ENCODE measurements around the gene DCDC1. TPM values are rescaled to one million over a fixed set of nuclear protein-coding genes. Genes with fewer than 3 reads are reported as not detected.

DCDC1 gene
- total RNA-seq, 2 donors from 2014 or later = not detected

DNA sequence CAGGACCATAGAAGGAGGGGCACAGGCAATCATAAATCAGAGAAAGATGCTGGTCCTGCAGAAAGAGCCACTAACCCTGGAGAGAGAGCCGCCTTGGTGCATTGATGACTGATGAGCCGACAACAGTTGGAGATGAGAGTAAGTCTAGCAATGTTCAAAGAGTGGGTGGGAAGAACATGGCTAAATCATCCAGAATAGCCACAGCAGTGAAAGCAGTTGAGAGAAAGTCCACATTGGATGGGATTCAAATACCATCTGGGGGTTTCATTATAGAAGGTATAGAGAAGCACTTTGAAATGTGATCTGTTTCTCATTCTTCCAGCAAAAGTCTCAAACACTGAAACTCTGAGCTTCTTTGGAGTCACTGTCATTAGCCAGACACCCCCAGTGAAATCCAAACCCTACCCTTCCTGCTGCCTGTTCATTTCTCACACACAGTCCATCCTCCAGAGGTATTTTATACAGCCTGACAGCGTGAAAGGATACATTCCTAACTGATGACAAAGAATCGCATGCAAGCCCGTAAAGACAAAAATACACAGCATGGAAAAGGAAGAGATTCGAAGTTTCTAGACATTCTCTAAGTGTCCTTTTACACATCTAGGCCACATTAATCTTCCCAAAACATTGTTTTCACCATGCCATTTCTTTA lies 480.3 kb downstream of the DCDC1 start:
- Histone ChIP-seq H3K9ac (ENCODE audit: low read depth in 2 of 2, low read length in 2 of 2) (no peak overlapping the region), H3K9me3 (no peaks in the 10 kb centered on the region), H3K36me3 (no peaks in the 10 kb centered on the region), H3K27me3 (no peaks in the 10 kb centered on the region), H3K4me3 (no peak overlapping the region), H3K4me1 (no peaks in the 10 kb centered on the region), H3K27ac (no peak overlapping the region)
- TF ChIP-seq, protein P1, sequence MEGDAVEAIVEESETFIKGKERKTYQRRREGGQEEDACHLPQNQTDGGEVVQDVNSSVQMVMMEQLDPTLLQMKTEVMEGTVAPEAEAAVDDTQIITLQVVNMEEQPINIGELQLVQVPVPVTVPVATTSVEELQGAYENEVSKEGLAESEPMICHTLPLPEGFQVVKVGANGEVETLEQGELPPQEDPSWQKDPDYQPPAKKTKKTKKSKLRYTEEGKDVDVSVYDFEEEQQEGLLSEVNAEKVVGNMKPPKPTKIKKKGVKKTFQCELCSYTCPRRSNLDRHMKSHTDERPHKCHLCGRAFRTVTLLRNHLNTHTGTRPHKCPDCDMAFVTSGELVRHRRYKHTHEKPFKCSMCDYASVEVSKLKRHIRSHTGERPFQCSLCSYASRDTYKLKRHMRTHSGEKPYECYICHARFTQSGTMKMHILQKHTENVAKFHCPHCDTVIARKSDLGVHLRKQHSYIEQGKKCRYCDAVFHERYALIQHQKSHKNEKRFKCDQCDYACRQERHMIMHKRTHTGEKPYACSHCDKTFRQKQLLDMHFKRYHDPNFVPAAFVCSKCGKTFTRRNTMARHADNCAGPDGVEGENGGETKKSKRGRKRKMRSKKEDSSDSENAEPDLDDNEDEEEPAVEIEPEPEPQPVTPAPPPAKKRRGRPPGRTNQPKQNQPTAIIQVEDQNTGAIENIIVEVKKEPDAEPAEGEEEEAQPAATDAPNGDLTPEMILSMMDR (IDR thresholded peaks at IDR 0.05) = no peak
- intact Hi-C loops (cut with DNase I) = no loop called here
- no peak for DNase-seq

DNA sequence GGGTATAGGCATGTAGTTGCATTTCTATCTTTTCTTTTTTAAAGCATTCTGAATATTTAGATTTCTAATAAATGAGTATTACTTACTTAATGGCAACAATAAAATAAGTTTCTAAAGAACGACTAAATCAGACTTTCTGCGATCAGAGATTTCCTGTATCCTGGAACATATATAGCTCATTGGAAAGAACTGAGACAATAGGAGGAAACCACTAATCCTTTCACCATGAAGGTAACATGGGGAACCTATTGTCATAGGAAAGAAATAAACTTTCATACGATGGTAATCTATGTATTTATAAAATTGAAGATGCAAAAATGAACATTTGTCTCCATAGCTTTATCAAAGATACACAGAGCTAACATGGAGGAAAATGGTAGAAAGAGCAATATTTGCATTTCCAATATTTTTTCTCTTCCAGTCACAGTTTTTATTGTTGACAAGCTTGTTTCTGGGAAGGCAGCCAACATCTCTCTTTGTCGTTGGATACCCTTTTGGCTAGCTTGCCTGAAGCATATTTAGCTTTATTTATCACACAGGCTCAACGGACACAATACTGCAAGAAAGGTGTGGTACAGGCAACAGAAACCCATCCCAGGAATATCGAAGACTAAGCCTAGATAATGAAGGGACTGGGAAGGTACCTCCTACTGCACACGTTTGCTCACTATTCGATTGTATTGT lies 490.1 kb downstream of the DCDC1 start:
- Histone ChIP-seq H3K9ac (ENCODE audit: low read depth in 2 of 2, low read length in 2 of 2) (no peak overlapping the region), H3K4me3 (no peak overlapping the region), H3K36me3 (no peaks in the 10 kb centered on the region), H3K27ac (no peak overlapping the region), H3K27me3 (no peaks in the 10 kb centered on the region), H3K9me3 (no peaks in the 10 kb centered on the region), H3K4me1 (no peaks in the 10 kb centered on the region)
- DNase-seq = peak; percentile 20
- TF ChIP-seq, protein P1 (IDR thresholded peaks at IDR 0.05) = no peak
- intact Hi-C loops (cut with DNase I) = no loop called here

DNA sequence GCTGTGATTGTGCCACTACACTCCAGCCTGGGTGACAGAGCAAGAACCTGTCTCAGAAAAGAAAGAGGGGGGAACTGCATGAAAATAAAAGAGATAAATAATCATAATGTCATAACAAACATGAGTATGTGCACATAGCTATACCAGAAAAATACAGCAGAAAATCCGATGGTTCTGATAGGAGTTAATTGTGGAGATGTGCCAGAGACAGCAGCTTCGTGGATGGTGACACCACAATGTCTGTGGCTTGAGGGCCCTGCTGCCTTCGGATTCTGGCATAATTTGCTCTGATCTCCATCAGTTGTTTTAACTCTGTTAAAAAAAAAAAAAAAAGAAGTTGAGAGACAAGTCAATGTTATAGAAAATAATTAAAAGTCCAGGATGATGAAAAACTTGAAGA lies 491.1 kb downstream of the DCDC1 start:
- DNase-seq = no peak
- Histone ChIP-seq H3K4me3 (no peak overlapping the region), H3K9ac (ENCODE audit: low read depth in 2 of 2, low read length in 2 of 2) (no peak overlapping the region), H3K4me1 (no peaks in the 10 kb centered on the region), H3K27ac (no peak overlapping the region), H3K27me3 (no peaks in the 10 kb centered on the region), H3K36me3 (no peaks in the 10 kb centered on the region), H3K9me3 (no peaks in the 10 kb centered on the region)
- intact Hi-C loops (cut with DNase I) = no loop called here
- TF ChIP-seq, protein P1 (IDR thresholded peaks at IDR 0.05) = no peak

DNA sequence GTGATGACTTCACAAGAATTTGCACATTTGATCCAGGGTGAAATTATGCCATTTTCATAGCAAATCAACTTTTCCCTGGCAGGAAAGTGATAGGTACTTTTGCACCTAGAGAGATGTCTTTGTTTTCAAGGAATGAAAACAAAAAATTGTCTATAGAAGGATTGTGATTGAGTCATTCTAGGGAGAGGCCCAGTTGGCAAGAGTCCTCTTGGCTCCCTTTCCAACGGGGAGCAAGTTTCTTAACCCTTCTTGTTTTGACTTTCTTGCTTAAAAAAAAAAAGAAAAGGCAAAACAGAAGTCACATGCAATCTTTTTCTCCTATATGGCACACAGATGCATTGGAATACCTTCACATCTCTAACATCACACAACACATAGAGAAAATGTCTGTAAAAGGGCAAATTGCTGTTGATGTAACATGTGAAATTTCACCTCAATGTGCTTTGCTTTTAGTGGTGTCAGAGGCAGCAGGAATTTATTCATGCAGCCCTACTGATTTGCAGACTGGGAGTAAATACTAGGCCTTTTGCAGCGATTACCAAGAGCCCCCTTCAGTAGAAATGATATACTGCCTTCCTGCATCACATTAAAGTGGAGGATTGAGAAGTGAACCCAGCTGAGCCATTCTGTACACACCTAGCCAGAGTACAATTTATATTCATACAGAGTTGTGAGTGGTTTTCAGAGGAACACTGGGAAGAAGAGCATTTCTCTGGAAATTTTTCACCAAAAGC lies 492.7 kb downstream of the DCDC1 start:
- no peaks in the 10 kb centered on the region for H3K27me3 ChIP-seq
- no peak for DNase-seq
- no peaks in the 10 kb centered on the region for H3K4me1 ChIP-seq
- H3K4me3 ChIP-seq = no peak overlapping the region
- H3K9ac ChIP-seq (ENCODE audit: low read depth in 2 of 2, low read length in 2 of 2) = no peak overlapping the region
- TF ChIP-seq, protein P1 (IDR thresholded peaks at IDR 0.05) = no peak
- intact Hi-C loops (cut with DNase I) = no loop called here
- H3K27ac ChIP-seq = no peak overlapping the region
- H3K9me3 ChIP-seq = no peaks in the 10 kb centered on the region
- H3K36me3 ChIP-seq = no peaks in the 10 kb centered on the region

DNA sequence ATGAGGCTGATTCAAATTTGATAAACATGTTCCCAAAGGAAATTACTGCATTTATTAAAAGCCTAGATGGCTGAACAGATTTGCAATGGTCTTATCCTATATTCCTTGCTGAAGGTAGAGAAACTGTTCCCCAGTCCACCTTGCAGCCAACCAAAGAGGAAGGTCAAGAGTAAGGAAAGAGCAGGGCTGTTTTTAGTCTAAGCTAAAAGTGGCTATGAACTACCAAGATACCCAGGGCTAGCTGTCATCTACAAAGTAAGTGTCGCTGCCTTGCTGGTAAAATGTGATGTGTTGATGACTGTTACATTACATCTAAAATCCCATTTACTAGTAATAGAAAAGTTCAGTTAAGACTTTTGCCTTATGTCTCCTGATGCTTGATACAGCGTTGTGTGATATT lies 493.3 kb downstream of the DCDC1 start:
- Histone ChIP-seq H3K4me3 (no peak overlapping the region), H3K27me3 (no peaks in the 10 kb centered on the region), H3K36me3 (no peaks in the 10 kb centered on the region), H3K4me1 (no peaks in the 10 kb centered on the region), H3K27ac (no peak overlapping the region), H3K9ac (ENCODE audit: low read depth in 2 of 2, low read length in 2 of 2) (no peak overlapping the region), H3K9me3 (no peaks in the 10 kb centered on the region)
- DNase-seq = no peak
- intact Hi-C loops (cut with DNase I) = no loop called here
- TF ChIP-seq, protein P1 (IDR thresholded peaks at IDR 0.05) = no peak
